ENCODE data around the gene PCSK2.
"Not testable (repeated sequence)": the region's sequence is repeated elsewhere in the genome, so short reads cannot be mapped to it uniquely, and the experiment has no call there.

- TF ChIP-seq, protein P1, sequence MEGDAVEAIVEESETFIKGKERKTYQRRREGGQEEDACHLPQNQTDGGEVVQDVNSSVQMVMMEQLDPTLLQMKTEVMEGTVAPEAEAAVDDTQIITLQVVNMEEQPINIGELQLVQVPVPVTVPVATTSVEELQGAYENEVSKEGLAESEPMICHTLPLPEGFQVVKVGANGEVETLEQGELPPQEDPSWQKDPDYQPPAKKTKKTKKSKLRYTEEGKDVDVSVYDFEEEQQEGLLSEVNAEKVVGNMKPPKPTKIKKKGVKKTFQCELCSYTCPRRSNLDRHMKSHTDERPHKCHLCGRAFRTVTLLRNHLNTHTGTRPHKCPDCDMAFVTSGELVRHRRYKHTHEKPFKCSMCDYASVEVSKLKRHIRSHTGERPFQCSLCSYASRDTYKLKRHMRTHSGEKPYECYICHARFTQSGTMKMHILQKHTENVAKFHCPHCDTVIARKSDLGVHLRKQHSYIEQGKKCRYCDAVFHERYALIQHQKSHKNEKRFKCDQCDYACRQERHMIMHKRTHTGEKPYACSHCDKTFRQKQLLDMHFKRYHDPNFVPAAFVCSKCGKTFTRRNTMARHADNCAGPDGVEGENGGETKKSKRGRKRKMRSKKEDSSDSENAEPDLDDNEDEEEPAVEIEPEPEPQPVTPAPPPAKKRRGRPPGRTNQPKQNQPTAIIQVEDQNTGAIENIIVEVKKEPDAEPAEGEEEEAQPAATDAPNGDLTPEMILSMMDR (IDR thresholded peaks at IDR 0.05; ENCODE audit: poor library complexity, severe bottlenecking): not testable (repeated sequence)
- TF ChIP-seq EZH2 (IDR thresholded peaks at IDR 0.05; ENCODE audit: borderline replicate concordance, insufficient read depth, low read length, poor library complexity, severe bottlenecking); SMC3 (conservative IDR thresholded peaks at IDR 0.05; ENCODE audit: poor library complexity): not testable (repeated sequence)
These were observed 7.0 kb upstream of the PCSK2 start for GRCh38 chr20:17219856-17220255.
